Right lobe of liver (tissue), 4 donors: ENCODE results near the gene MXI1.

Experiments
- CTCF ChIP-seq, 4 donors: fragments of 200-600 bp in 3 of 4; fragments of 450-650 bp in 1 of 4; IDR thresholded peaks; one replicate each; pipeline versions ENCODE4 v1.5.1 to v1.8.0; 2016 to 2022; ENCODE audit warnings: antibody characterized with exemption in 4 of 4, mild to moderate bottlenecking in 2 of 4
- POLR2A ChIP-seq: fragments of 450-650 bp; IDR thresholded peaks from one replicate; pipeline ENCODE4 v1.6.1; 2017; ENCODE audit warnings: antibody characterized with exemption, mild to moderate bottlenecking
- donor health status: DM: no; HTN: no; CAD: no.
- donor health status: DM: no; HTN: no; CAD: no.
- donor health status: DM: no; HTN: yes; CAD: no.

- TF ChIP-seq CTCF (IDR thresholded peaks at IDR 0.05) (no peak), POLR2A (no peak)
These were observed 69.2 kb downstream of the MXI1 start for GRCh38 chr10:110276603-110277002.
